Non-pigmented ciliary epithelial cell (primary cell): ENCODE results near the gene DTNB.

Experiments used
- DNase-seq: peaks from one replicate; pipeline ENCODE4 v3.0.0-alpha.2; 2010; ENCODE audit warnings: low read depth

The DTNB gene

DNA sequence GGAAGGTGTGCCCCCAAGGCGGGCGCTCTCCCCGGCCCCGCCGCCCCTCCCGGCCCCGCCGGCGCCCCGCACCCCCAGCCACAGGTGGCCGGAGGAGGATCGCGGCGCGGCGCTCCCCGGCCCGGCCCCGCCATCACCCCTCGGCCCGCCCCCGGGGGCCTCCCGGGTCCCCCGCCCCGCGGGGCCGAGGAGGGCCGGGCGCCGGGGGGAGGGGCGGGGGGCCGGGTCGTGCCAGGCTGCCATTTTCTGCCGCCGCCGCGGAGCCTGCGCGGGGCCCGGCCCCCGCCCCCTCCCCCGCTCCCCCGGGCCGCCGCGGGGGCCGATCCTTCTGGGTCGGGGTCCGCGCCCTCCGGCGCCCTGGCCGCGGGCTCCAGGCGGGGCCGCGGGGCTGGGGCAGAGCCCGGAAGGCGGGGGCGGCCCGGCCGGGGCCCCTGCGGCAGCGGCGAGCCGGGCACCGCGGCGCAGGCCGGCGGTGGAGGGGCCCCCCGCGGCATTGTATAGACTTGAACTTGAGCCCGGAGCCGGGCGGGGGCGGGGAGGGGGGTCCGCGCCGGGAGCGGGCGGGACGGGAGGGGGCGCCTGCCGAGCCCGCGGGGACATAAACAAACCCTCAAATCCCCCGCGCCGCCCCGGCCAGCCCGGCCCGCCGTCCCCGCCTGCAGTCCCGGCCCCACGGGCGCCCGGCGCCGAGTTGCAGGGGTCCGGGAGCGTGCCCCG, 332.2 kb downstream of the DTNB start:
- DNase-seq, result no peak

GRCh38 chr2:25340181-25340921, 333.0 kb downstream of the DTNB start:
- no peak for DNase-seq

DNA sequence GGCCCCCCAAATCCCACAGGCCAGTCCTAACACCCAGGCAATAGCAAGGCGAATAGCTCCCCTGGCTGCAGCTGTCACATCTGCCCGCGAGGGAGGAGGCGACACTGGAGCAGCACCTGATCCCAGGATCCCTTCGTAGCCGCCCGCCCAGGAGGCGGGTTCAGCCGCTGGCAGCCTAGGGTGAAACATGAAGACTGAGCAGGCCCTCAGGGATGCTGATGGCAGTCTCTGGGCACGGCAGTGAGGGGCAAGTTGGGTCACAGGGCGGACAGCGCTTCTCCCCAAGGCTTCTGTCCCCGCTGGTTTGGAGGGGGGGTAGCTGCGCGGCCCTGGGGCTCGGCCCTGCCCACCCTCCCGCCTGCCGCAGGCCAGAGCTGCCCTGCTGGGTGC, 333.6 kb downstream of the DTNB start:
- no peak for DNase-seq

DNA sequence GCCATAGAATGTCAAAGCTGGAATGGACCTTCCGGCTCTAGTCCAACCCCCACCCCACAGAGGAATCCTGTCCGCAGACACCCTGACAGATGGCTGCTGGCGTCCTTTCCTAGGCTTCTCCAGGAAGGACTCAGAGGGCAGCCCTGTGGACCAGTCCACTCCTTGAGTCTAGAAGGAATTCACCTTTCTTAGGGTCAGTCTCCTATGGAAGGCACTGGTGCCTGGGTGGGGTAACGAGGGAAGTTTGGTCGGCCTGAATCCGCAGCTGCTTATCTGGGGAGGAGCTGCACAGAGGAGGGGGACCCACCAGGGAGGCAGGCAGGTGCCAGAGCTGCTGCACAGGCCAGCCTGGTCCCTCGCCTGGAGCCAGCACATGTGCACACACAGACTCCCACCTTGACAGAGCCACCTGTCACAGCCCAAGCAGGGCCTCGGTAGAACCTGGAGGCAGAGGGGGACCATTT, 334.1 kb downstream of the DTNB start:
- no peak for DNase-seq

- DNase-seq, result no peak
Measured at GRCh38 chr2:25338401-25338800, 335.0 kb downstream of the DTNB start.

GRCh38 chr2:25337891-25338290, 335.5 kb downstream of the DTNB start:
- no peak for DNase-seq

DNA sequence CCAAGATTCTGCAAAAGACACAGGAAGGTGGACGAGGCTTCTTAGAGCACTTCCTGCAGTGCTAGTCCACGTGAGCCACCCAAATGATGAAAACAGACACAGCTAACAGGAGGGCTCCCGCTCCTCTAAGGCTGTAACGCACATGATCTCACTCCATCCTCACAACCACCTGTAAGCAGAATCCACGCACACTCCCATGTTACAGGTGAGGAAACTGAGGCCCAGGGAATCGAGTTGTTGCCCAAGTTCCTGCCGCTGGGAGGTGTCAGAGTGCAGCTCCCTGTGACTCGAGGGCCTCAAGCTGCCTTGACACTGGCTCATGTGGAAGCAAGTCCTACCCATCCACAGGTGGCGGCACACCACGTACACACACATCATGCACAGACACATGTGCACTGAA, 336.1 kb downstream of the DTNB start:
- DNase-seq, result no peak

DNA sequence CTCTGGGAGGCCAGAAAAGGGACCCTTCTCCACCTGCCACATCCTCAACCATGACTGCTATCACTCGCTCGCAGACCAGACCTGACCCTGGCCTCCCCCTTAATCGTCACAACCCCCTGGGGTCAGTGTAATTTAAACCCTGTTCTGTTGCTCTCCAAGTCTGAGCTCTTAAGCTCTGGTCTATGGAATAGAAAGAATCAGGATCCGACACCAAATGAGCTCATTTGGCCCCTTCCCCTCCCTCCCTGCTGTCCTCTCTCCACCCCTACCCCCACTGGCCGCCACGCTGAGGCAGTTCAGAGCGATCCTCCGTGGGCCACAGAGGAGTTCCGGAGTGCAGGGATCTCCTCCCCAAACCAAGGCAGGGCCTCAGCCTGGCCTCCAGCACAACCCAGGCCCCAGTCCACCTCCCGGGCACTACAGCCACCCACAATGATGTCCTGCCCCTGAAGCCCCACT, 337.0 kb downstream of the DTNB start:
- no peak for DNase-seq

- no peak for DNase-seq
Measured at GRCh38 chr2:25335971-25336370, 337.4 kb downstream of the DTNB start.

DNA sequence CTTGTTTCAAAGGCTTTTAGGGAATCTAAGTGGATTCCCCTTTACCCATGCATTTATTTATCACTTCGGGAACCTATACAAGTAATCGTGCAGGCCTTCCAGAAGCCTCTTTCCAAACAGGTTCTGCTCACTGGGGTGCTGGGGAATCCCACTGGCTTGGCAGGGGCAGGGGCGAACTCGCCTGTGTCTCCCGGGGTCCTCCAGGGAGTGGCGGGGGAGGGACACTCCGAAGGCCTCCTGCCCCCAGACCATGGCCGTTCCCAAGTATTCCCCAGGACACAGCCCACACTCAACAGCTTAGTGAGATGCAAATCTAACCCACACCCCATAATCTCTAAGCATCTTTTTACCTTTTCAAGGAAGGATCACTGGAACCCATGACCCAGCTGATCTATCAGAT, 338.2 kb downstream of the DTNB start:
- DNase-seq, result no peak

- no peak for DNase-seq
Measured at GRCh38 chr2:25334482-25334881, 338.9 kb downstream of the DTNB start.

DNA sequence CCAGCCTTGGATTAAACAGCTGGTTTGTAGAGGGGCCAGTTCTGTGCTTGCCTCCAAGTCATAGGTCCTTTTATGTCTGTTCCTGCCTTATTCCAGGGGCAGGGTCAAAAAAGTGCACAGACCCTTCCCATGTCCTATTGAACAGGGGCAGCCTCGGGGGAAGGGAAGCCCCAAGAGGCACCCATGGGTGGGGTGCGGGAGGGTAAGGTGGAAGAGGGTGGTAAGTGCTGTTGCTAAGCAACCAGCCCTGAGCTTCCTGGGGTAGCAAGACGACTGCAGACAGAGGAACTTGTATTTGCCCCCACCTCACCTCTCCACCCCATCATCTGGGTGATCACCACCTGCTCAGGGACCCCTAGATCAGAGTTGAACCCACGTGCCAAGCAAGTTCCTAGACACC, 339.4 kb downstream of the DTNB start:
- no peak for DNase-seq

GRCh38 chr2:25332571-25332970, 340.8 kb downstream of the DTNB start:
- DNase-seq, result no peak

DNA sequence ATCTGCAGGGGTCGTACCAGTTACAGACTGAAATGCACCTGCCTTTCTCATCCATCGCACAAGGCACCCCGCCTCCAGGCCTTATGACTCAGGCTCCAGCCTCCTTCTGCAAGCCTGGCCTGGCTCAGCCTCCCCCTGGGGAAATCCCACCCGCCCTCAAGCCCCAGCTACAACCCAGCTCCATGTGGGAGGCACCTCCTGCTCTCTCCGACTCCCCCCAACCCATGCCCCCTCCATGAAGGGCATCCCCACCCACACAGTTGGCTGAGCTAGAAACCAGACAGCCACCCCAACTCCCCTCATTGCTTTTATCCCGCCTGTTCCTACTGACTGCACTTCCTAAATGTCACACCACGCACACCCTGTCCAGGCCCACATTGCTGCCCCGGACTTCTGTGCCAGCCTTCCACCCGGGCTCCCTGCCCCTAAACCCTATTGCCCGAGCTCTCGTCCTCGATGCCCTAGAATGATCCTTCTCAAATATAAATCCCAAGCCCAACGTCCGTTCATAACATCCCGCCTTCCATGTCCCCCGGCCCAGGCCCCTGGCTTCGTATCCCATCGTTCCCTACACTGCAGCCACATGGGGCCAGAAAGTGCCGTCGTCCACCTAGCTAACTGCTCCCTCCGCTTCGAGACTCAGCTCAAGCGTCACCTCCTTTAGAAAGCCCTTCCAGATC, 341.6 kb downstream of the DTNB start:
- no peak for DNase-seq

- DNase-seq, result no peak
Measured at GRCh38 chr2:25330937-25331336, 342.4 kb downstream of the DTNB start.

- DNase-seq, result no peak
Measured at GRCh38 chr2:25330273-25330672, 343.1 kb downstream of the DTNB start.

GRCh38 chr2:25328152-25329085, 345.0 kb downstream of the DTNB start:
- DNase-seq, result no peak
